Mesenteric fat pad (tissue), 1 donor: ENCODE results near the gene KCNIP4. TPM values are rescaled to one million over a fixed set of nuclear protein-coding genes. Genes with fewer than 3 reads are reported as not detected.

Experiments
- DNase-seq: peaks from one replicate; pipeline ENCODE4 v3.0.0-alpha.2; 2020; ENCODE audit warnings: low spot score
- total RNA-seq: library from RNA; stranded (reverse); fragmentation: NEBNext Ultra II Directional; extraction: Animal tissue kit (Norgen Biotek cat#: 25700); gene quantifications from one replicate; pipeline ENCODE4 v1.2.1, GENCODE V29; 2021
- donor health status: DM: yes; HTN: yes; CAD: no.

The KCNIP4 gene
- total RNA-seq, 1 donor from 2014 or later, result not detected

DNA sequence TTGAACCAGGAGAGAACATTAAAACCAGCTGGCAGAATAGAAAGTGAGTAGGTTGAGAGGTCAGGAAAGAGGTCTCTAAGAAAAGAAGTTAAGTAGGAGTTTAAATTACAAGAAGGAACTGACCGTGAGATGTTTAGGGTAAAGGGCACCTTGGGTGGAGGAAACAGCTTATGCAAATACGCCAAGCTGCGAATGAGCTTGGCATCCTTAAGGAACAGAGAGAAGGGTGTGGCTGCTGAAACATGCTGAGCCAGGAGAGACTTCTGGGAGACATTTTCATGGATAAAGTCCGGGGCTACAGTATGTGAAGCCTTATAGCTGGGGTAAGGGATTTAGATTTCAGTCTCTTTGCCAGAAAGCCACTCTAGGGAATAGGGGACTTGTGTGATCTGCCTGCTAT lies 249.1 kb downstream of the KCNIP4 start:
- no peak for DNase-seq

DNA sequence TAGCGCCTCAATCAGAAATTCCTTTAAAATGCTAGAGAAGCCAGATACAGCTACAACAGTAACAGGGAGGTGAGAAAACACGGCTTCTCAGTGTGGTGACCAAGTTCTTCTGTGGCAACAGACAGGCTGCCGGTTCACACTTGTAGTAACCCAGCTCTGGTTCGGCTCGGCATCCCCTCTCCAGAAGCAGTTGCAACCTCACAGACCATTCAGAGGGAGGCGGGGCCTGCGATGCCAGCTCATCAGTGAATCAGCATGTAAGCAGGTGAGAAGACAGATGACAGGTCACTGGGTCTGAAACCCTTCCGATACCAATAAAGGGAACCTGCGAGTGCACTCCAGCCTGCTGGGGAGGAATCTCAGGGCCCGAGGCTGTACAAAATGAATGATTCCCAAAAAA lies 251.0 kb downstream of the KCNIP4 start:
- no peak for DNase-seq

DNA sequence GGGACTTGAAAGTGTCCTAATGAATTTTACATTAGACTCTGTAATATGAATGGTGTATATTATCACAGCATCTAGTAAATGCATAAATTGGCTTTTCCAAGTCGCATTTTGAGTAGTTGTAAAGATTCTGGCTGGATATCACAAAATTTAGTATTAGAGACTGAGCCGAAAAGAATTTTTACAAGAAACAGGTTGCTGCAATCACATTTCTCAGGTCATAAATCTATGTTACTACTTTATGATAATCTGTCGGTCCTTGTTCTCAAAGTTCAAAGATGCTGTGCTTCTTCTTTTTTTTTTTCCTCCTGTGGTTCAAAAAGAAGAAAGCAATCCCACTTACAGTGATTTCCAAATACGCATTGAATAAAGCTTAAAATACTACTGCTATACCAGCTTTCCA lies 253.4 kb downstream of the KCNIP4 start:
- DNase-seq, result no peak

DNA sequence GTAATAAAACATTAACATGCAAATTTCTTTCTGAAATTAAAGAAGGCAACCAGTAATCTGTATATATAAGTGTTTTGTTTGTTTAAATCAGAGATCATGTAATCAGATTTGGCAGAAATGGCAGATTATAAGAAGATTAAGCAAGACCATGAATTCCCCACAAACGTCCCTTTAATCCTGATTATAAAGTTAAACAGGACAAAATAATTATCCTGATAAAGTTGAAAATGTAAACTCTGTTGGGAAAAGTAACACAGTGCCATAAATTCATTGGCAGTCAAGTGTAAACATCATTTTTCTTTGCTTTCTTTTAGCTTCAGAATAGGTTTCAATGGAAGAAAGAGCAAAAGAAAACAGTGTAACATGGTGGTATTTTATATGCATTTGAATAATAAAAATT lies 256.3 kb downstream of the KCNIP4 start:
- DNase-seq, result no peak

DNA sequence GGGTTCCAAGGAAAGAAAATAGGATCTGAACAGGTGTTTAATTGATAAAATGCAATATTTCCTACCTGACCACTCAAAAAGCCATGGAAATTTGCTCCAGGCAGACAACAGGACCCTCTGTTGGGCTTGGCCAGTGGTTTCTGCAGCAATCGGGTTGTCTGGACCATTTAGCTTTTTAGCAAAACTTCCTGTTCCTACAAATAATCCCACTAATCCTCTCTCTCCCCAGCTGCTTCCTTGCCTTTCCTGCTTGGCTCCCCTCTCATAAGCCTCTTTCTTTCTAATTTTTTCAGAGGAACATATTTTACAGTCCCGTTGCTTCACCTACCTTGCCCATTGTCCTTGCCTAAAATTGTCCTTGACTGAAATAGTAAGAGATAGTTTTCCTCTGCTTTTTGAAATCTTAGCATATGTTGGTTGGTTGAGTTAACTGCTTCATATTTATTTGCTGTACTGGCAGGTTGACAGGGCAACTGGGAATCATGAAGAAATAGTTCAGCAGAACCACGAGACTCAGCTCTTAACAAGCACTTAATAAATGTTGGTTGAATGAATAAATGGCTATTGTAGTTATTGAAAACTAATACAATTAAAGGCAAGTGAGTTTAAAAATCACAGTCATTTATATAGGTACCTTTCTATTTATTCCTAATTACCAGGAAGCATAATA lies 259.8 kb downstream of the KCNIP4 start:
- no peak for DNase-seq

DNA sequence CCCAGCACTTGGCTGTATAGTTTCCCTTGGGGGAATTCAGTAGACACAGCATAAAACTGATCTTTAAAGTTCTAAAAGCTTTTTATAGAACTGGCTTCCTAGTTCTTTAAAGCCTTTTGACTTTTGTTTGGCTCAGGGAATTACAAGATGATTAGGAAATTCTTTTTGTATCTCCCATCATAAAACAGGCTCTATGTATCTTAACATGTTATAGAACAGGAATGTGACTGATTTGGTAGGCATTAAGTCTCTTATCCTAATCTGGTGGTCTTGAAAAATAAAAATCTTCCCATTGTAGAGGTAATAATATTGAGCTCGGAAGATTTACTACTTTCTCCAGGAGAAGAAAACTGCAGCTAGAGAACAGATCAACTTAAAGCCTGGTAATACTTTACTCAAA lies 262.7 kb downstream of the KCNIP4 start:
- no peak for DNase-seq

DNA sequence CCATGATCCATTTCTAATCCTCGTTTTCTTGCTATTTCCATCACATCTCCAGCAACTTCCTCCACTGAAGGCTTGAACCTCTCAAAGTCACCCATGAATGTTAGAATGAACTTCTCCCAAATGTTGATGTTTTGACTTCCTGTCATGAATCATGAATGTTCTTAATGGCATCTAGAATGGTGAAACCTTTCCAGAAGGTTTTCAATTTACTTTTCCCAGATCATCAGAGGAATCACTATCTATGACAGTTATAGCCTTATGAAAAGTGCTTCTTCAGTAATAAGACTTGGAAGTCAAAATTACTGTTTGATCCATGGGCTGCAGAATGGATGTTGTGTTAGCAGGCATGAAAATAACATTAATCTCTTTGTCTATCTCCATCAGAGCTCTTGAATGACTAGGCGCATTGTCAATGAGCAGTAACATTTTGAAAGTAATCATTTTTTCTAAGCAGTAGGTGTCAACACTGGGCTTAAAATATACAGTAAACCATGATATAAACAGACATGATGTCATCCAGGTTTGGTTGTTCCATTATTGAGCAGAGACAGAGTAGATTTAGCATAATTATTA lies 268.2 kb downstream of the KCNIP4 start:
- no peak for DNase-seq

DNA sequence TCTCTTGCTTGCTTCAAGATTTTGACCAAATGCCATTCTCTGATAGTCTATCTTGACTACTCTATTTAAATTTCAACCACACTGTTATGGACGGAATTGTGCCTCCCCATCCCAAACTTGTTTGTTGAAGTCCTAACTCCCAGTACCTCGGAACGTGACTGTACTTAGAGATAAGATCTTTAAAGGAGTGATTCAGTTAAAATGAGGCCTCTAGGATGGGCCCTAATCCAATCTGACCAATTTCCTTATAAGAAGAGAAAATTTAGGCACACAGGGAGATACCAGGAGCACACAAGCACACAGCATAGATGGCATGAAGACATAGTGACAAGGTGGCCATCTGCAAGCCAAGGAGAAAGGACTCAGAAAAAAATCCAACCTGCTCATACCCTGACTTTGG lies 269.9 kb downstream of the KCNIP4 start:
- no peak for DNase-seq

DNA sequence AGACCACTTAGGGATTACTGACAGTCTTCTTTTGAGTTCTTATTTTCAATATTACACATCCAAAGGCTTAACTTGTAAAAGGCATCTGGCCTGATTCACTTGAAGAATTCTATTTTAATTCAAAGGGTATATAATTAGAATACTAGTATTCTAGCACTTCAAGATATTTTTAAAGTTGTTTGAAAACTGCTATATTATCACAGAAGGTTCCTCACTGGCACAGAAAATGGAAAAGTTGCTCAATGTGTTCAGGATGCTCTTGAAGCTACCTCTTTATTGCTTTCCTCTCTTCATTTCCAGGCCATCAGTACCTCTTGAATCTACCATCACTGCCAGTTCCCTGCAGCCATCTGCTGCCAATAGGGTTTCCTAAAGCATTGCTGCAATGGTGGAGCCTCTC lies 271.4 kb downstream of the KCNIP4 start:
- DNase-seq, result no peak

DNA sequence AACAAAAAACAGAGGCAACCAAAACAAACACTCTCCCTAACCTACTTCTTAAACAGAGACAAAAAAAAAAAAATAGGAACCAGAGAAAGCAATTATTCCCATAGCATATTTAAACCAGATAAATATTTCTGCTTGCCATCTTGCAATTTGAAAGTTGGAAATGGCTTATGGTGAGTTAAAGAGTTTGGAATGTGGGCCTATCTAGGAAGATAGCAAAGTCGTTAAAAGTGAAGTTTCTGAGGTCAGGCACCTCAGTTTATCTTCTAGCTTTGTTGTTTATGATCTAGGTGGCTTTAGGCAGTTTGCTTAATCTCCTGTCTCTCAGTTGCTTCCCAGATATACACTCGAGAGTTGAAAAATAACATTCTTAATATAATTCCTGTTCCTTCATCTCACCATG lies 284.2 kb downstream of the KCNIP4 start:
- no peak for DNase-seq

DNA sequence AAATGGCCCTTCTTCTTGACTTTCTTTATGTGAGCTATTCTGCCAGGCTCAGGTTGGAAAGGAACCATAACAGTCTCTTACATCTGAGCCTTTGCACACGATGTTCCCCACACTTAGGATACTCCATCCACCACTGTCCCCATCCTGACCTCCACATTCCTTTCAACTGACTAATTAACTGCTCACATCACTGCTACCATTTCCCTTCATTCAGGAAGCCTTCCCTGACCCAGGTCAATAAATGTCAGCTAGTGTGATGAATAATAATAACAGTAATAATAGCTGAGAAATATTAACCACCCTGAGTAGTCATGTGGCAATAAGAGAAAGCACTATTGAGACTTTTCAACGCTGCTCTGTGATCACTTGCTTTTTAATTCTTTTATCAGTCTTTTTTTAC lies 291.7 kb downstream of the KCNIP4 start:
- DNase-seq, result no peak

DNA sequence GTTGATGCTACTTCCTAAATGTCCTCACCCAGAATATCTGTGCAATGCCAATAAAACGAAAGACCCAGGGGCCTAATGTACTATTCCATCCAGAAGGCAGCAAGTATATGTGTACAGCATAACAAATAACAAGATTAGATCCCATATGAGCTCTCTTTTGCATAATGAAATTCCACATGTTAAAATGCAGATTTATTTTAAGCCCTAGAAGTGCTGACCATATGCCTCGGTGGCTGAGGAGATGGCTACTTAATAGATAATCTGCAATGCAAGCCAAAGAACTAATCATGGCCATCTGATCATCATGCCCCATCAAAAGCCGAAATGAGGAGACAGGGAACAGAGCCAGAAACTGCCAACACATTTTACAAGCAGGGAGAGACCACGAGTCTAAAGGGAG lies 293.5 kb downstream of the KCNIP4 start:
- no peak for DNase-seq

DNA sequence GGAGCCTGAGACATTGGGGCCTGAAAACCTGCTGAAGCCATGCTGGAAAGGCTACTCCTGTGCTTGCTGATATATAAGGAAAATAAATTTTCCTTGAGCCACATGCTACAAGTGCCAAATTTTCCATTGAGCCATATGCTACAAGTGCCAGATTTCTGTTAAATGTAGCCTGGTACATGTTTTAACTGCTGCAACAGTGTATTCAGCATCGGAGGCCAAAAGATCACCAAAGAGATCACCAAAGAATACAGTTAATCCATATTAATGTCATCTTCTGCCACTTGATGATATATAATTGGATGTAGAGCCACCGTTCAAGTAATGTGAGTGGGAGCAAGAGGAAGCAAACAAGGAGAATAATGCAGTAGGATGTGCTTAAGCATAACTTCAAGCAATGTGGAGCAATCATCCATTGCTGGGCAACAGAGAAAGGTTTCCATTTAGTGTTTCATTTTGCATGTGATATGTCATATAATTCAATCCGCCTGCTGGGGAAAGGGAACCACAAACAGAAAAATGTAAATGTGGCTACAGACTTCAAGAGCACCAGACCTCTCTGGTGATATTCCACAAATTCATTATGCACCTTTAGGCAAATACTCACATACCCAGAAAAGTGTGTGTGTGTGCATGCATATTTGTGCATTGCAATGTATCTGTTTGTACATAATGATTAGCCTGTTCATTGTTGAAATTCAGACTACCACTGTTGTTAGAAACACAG lies 295.9 kb downstream of the KCNIP4 start:
- DNase-seq, result no peak

DNA sequence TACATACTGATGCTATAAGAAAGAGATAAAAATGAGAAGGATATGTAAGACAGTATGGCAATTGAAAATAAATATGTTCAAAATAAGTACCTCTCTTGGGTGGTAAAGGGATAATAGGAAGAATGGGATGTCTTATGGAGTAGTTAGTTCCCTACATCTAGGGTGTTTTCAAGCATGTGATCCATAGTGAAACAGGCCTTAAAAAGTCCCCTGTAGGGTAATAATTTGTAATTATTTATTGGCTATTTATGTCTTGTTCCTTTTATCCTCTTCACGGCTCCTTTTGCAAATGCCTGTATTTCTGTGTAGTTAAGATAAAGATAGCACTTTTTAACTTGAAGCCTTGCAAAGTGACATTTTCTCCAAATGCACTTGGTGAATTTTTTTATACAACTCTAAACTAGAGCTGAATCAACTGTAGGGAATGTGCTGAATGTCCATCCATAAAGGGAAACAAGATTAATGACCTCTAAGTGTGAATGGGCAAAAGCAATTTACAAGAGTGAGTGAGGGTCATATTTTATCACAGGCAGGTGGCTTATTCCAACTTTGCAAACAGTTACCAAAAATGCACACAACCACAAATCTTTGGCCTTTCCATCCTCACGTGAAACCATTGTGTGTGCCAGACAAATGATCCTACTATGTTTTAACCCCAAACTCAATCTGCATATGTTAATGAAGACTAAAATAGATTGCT lies 299.0 kb downstream of the KCNIP4 start:
- DNase-seq, result no peak

DNA sequence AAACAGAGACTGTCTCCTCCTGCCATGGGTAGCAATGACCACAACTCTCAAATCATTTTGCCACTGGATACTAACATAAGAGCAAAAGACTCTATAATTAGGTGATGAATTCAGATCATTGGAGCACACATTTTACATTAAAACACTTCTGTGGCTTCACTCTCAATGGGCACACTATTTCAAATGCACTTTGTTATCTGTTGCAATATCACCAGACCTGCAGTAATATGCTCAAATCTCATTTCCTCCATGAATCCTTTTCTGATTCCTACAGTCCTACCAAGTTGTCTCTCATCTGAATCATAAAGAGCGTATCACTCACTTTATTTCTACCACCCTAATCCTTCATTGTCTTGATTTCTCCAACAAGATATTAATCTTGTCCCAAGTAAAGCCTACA lies 302.8 kb downstream of the KCNIP4 start:
- DNase-seq, result no peak

DNA sequence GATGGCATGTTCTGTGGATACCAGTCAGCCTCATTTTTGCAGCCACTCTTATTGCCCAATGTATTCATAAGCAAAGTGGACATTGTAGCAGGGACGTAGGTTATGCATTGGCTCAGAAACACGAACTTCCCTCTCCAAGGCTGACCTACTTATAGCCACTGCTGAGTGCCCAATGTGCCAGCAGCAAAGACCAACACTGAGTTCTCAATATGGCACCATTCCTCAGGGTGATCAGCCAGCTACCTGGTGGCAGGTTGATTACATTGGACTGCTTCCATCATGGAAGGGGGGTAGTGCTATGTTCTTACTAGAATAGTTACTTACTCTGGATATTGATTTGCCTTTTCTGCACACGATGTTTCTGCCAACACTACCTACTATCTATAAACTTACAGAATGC lies 306.9 kb downstream of the KCNIP4 start:
- no peak for DNase-seq

DNA sequence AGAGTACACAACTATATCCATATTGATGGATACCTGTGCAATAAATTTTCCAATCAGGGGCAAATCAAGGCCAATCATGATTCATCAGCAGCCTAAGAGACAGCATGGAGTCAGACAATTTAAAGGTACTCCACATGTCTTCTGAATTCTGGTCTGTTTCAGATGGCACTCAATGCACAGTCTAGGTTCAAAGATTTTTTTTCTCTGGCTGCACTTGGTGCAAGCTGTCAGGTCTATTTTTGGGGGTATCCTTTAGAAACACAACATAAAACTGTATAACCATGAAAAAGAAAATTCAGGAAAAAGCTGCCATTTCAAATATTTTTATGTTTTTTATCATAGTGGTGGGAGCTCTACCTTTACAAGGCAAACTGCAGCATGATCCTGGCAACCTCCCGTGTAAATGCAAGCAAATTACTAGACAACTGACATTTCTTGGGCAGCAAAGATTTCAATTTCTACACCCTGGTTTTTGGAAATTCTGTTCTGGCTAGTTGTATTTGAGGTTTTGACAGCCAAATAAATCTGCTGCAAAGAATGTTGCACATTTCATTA lies 310.3 kb downstream of the KCNIP4 start:
- DNase-seq, result no peak

DNA sequence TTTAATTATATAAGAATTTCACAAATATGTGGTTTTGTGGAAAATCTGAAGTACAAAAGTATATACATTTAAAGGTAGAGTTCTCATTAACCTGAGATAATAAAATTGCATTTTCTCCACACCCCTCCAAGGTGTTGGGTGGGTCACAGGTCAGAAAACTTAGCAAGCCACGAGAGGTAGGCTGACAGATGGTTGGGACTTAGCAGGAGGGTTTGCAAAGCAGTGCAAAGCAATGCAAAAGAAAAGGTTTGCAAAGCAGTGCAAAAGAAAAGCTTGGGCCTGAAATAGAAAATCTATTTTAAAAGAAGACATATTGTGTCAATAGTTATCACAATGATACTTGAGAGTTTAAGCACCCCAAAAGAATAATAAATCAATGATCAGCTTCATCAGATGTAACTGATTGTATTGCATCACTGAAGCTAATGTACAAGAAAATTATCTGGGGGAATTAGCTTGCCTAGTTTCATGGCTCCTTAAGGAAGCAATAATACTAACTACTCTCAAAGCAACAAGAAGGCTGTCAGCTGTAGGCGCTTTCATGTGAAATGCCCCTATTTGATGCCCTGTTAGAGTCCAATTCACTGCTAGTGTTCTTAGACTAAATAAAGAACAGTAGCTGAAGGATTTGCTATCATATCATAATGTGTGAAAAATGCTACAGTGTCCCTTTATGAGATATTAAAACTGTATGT lies 319.5 kb downstream of the KCNIP4 start:
- no peak for DNase-seq

DNA sequence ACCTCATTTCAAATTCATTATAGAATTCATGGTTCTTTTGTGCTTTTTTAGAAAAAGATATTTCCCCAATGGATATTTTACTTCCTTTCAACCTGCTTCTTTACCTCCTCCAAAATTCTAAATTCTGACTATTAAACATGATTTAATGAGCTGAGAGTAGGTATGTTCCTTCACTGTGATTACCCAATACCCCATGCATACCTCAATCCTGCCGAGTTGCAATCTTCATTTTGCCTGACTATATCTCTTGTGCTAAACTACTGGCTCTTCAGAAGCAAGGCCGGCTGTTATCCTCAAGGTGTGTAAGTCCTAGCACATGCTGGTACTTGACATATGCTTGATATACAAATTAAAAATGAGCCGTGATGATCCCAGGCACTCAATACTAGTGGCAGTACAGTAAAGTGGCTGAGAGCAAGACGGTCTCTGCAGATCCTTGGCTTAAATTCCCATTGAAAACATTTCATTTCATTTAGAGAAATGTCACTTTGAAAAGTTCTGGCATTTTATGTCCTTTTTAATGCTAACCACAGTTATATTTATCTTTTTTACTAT lies 320.4 kb downstream of the KCNIP4 start:
- DNase-seq, result no peak

DNA sequence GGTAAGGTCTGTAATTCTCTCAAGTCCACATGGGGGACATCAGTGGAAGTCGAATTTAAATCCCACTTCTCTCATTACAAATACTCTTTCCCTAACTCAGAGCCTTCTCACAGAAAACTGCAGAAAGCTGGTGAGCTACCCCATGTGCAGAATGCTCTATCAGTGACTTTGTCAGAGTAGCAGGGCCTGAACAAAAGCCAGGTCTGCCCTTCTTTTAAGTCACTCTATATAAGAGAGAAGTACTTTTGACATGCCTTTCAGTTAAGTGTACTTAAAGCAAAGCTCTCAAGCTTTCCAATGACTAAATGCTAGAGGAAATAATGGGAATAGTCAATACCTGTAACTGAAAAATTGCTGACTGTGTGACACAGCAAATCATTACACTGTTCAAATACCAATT lies 323.1 kb downstream of the KCNIP4 start:
- no peak for DNase-seq

DNA sequence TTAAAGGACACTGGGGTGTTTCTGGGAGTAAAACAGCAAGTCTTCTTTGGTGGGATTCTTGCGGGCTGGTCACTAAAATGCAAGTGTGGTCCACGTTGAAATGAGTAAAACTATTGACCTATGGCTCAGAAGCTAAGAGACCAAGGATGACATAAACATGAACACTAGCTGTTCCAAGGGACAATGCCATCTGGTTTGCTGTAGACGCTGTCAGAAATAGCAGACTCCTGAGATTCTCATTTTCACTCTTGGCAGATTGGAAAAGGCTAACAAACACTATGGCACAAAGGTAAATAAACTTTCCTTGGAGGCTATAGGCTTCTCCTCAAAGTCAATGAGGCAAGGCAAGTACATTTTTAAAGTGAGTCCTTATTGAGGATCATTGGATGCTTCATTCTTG lies 343.6 kb downstream of the KCNIP4 start:
- DNase-seq, result no peak
